ENCODE measurements around the gene ACTL7A.

- TF ChIP-seq CTCF (IDR thresholded peaks at IDR 0.05), result no peak
- TF ChIP-seq POLR2A (IDR thresholded peaks at IDR 0.05), result no peak
These were observed 32.3 kb downstream of the ACTL7A start for GRCh38 chr9:108894225-108894997.
